GDM1 (cell line): Measurements from ENCODE around the gene LRCH3.
"Not testable (repeated sequence)": the region's sequence is repeated elsewhere in the genome, so short reads cannot be mapped to it uniquely, and the experiment has no call there.

Experiments
- DNase-seq: peaks from one replicate; lab custom pipeline; 2025; lab: John Stamatoyannopoulos, UW

LRCH3 gene

GRCh38 chr3:197921429-197922275 is 130.6 kb downstream of the LRCH3 start:
- not testable (repeated sequence) for DNase-seq

- DNase-seq = no peak
These were observed 135.4 kb downstream of the LRCH3 start for GRCh38 chr3:197926418-197926817.

- not testable (repeated sequence) for DNase-seq
These were observed 136.5 kb downstream of the LRCH3 start for GRCh38 chr3:197927578-197927977.

GRCh38 chr3:197936819-197937384 is 145.8 kb downstream of the LRCH3 start:
- DNase-seq = no peak
